GM06990 (cell line): Measurements from ENCODE around the gene SLC25A6.

Source experiments
- DNase-seq: peaks from one replicate; pipeline ENCODE4 v3.0.0-alpha.2; 2011; ENCODE audit not compliant: insufficient read length; ENCODE audit errors: extremely low read depth
- H3K27me3 ChIP-seq: replicated peaks from 2 replicates; pipeline ENCODE4 v1.6.0; 2011; ENCODE audit warnings: low read length; ENCODE audit not compliant: control insufficient read depth, insufficient read depth
- H3K36me3 ChIP-seq: 2 replicates; pipeline ENCODE4 v1.5.1; 2011; ENCODE audit warnings: low read length; ENCODE audit not compliant: control insufficient read depth, insufficient read depth
- H3K4me3 ChIP-seq: replicated peaks from 2 replicates; pipeline ENCODE4 v1.5.1; 2011; ENCODE audit warnings: low read depth, mild to moderate bottlenecking, control low read depth, low read length
- TF ChIP-seq, protein P1 (sequence below): IDR thresholded peaks from 2 replicates; pipeline ENCODE4 v1.5.1; 2011; ENCODE audit warnings: low read length, control low read depth, mild to moderate bottlenecking, inconsistent platforms; ENCODE audit not compliant: insufficient read depth, poor library complexity, severe bottlenecking

Gene SLC25A6

GRCh38 chrX:1417921-1418771 is 26.2 kb upstream of the SLC25A6 start:
- H3K36me3 ChIP-seq: peaks cover 21% of the 10 kb centered on the region
- no peaks in the 10 kb centered on the region for H3K27me3 ChIP-seq
- H3K4me3 ChIP-seq: no peak overlapping the region
- TF ChIP-seq, protein P1, sequence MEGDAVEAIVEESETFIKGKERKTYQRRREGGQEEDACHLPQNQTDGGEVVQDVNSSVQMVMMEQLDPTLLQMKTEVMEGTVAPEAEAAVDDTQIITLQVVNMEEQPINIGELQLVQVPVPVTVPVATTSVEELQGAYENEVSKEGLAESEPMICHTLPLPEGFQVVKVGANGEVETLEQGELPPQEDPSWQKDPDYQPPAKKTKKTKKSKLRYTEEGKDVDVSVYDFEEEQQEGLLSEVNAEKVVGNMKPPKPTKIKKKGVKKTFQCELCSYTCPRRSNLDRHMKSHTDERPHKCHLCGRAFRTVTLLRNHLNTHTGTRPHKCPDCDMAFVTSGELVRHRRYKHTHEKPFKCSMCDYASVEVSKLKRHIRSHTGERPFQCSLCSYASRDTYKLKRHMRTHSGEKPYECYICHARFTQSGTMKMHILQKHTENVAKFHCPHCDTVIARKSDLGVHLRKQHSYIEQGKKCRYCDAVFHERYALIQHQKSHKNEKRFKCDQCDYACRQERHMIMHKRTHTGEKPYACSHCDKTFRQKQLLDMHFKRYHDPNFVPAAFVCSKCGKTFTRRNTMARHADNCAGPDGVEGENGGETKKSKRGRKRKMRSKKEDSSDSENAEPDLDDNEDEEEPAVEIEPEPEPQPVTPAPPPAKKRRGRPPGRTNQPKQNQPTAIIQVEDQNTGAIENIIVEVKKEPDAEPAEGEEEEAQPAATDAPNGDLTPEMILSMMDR: no peak
- DNase-seq: no peak

- peaks cover 25% of the 10 kb centered on the region for H3K36me3 ChIP-seq
- DNase-seq: no peak
- H3K4me3 ChIP-seq: no peak overlapping the region
- TF ChIP-seq, protein P1: no peak
- H3K27me3 ChIP-seq: no peaks in the 10 kb centered on the region
Measured at GRCh38 chrX:1416965-1417760, 25.2 kb upstream of the SLC25A6 start.

- H3K4me3 ChIP-seq: no peak overlapping the region
- DNase-seq: no peak
- H3K36me3 ChIP-seq: peaks cover 23% of the 10 kb centered on the region
- TF ChIP-seq, protein P1: no peak
- H3K27me3 ChIP-seq: no peaks in the 10 kb centered on the region
Measured at GRCh38 chrX:1416327-1416784, 24.4 kb upstream of the SLC25A6 start.

GRCh38 chrX:1412551-1413161 is 20.7 kb upstream of the SLC25A6 start:
- peaks cover 20% of the 10 kb centered on the region for H3K36me3 ChIP-seq
- no peak overlapping the region for H3K4me3 ChIP-seq
- TF ChIP-seq, protein P1: no peak
- no peak for DNase-seq
- no peaks in the 10 kb centered on the region for H3K27me3 ChIP-seq

- TF ChIP-seq, protein P1: no peak
- DNase-seq: no peak
- peaks cover 17% of the 10 kb centered on the region for H3K36me3 ChIP-seq
- H3K27me3 ChIP-seq: no peaks in the 10 kb centered on the region
- no peak overlapping the region for H3K4me3 ChIP-seq
Measured at GRCh38 chrX:1411326-1411725, 19.4 kb upstream of the SLC25A6 start.
